GM12878 (cell line): ENCODE results near the gene ITGA4. TPM values are rescaled to one million over a fixed set of nuclear protein-coding genes. Genes with fewer than 3 reads are reported as not detected.

ENCODE experiments used
- ATAC-seq: fragments of 200-7000 bp; cut with Tn5 transposase; 3 replicates; pipeline ENCODE4 v1.9.1; 2020; ENCODE audit warnings: mild to moderate bottlenecking, moderate library complexity
- BruUV-seq: library from RNA; stranded (reverse); fragments of 400-500 nt; replicated peaks from 2 replicates; lab custom pipeline; 2021; lab: Mats Ljungman, UMichigan
- CTCF ChIA-PET: fragments of 300-600 bp; sonication (Branson Sonifier 250); formaldehyde crosslinking; extraction: SDS; loops from one replicate; lab custom pipeline; 2021; ENCODE audit warnings: inconsistent platforms; lab: Yijun Ruan, JAX
- POLR2A ChIA-PET: fragments of 350-600 bp; formaldehyde crosslinking; extraction: SDS; loops from one replicate; lab custom pipeline; 2021; ENCODE audit warnings: inconsistent platforms; lab: Charles Lee
- RAD21 ChIA-PET: fragments of 300-600 bp; sonication (Branson Sonifier 250); formaldehyde crosslinking; loops from one replicate; lab custom pipeline; 2023; ENCODE audit warnings: antibody characterized with exemption; ENCODE audit not compliant: unreplicated experiment; lab: Charles Lee
- SMC1A ChIA-PET: fragments of 300-600 bp; sonication (Branson Sonifier 250); formaldehyde crosslinking; loops from one replicate; lab custom pipeline; 2023; ENCODE audit not compliant: unreplicated experiment, uncharacterized antibody; lab: Charles Lee
- DNase-seq: peaks from one replicate; pipeline ENCODE4 v3.0.0-alpha.2; 2011; ENCODE audit warnings: low read depth, low spot score
- FAIRE-seq: peaks from 3 replicates; lab custom pipeline; 2011; peaks lifted over from hg19 to GRCh38; lab: Jason Lieb, UNC
- H2AFZ ChIP-seq: 2 replicates; pipeline ENCODE4 v1.6.0; 2011; ENCODE audit warnings: low read depth, low read length, control low read depth; ENCODE audit not compliant: control insufficient read depth
- H3K27ac ChIP-seq: 2 replicates; pipeline ENCODE4 v1.5.1; 2011; ENCODE audit warnings: control low read depth; ENCODE audit not compliant: control insufficient read depth, insufficient read depth
- H3K27me3 ChIP-seq, 2 experiments: replicated peaks in 1 of 2; 2 replicates each; pipeline versions ENCODE4 v1.6.0 to v1.6.1; 2011; ENCODE audit warnings: low read length in 1 of 2; ENCODE audit not compliant: control insufficient read depth in 2 of 2, insufficient read depth in 2 of 2
- H3K36me3 ChIP-seq, 2 experiments: 2 replicates each; pipeline ENCODE4 v1.5.1; 2011; ENCODE audit warnings: low read length in 1 of 2; ENCODE audit not compliant: control insufficient read depth in 2 of 2, insufficient read depth in 2 of 2
- H3K4me1 ChIP-seq: 2 replicates; pipeline ENCODE4 v1.6.1; 2011; ENCODE audit warnings: mild to moderate bottlenecking, low read length, moderate library complexity, mixed read lengths; ENCODE audit not compliant: control insufficient read depth, insufficient read depth
- H3K4me2 ChIP-seq: 2 replicates; pipeline ENCODE4 v1.6.0; 2011; ENCODE audit warnings: control low read depth; ENCODE audit not compliant: control insufficient read depth, insufficient read depth
- H3K4me3 ChIP-seq: fragments of 200-600 bp; sonication (generic); 2 replicates; pipeline ENCODE4 v1.5.1; 2016
- H3K79me2 ChIP-seq: 2 replicates; pipeline ENCODE4 v1.6.0; 2011; ENCODE audit warnings: low read length; ENCODE audit not compliant: control insufficient read depth, insufficient read depth
- H3K9ac ChIP-seq: 2 replicates; pipeline ENCODE4 v1.8.0; 2011; ENCODE audit warnings: low read length, control low read depth, mixed read lengths; ENCODE audit not compliant: control insufficient read depth, insufficient read depth
- H3K9me3 ChIP-seq: replicated peaks from 3 replicates; pipeline ENCODE4 v1.5.1; 2011; ENCODE audit warnings: mild to moderate bottlenecking, low read length; ENCODE audit not compliant: control insufficient read depth, insufficient read depth
- H4K20me1 ChIP-seq: 2 replicates; pipeline ENCODE4 v1.6.0; 2011; ENCODE audit not compliant: control insufficient read depth, insufficient read depth
- PKNOX1 ChIP-seq: fragments of 450-650 bp; IDR thresholded peaks from 2 replicates; pipeline ENCODE4 v1.6.1; 2016; ENCODE audit warnings: mild to moderate bottlenecking
- WGBS: methylation state at CpG from one replicate; pipeline ENCODE4 v1.1.6; 2016; ENCODE audit warnings: low lambda C conversion rate; ENCODE audit not compliant: insufficient replicate concordance, insufficient coverage; ENCODE audit errors: missing lambda C conversion rate; 5-methylcytosine and 5-hydroxymethylcytosine counted together
- in situ Hi-C: fragments of 300-500 bp; cut with MboI; formaldehyde crosslinking; loops from 9 replicates; pipeline ENCODE4 v1.14.3; 2018; ENCODE audit warnings: mixed read lengths
- intact Hi-C: fragments of 100-400 bp; cut with micrococcal nuclease; formaldehyde crosslinking; loops from one replicate; pipeline ENCODE4 v1.14.2; 2022; ENCODE audit not compliant: unreplicated experiment
- polyA plus RNA-seq, 11 experiments: library from polyadenylated mRNA; depleted of rRNA in 4 of 11; unstranded in 6 of 11; stranded (reverse) in 5 of 11; fragments of >200 nt; fragmentation: Nextera tagmentation in 4 of 11; fragmentation: Illumina TruSeq in 1 of 11; extraction: Ambion mirVana in 4 of 11; extraction: Trizol in 1 of 11; gene quantifications; 1 replicate in 1 of 11; 2 replicates in 10 of 11; pipeline versions ENCODE4 v1.2.1 to v1.2.3, GENCODE V29; 2011 to 2016; ENCODE audit warnings: inconsistent platforms in 2 of 11, missing spikeins in 2 of 11, low read depth in 1 of 11
- total RNA-seq, 4 experiments: library from RNA; depleted of rRNA in 3 of 4; stranded (reverse); fragments of >200 nt in 3 of 4; fragmentation: Illumina TruSeq in 1 of 4; extraction: Trizol in 1 of 4; gene quantifications; 2 replicates each; pipeline versions ENCODE4 v1.2.1 to v1.2.3, GENCODE V29; 2013 to 2021
- TF ChIP-seq, protein P1 (sequence below): fragments of 450-650 bp; formaldehyde crosslinking; IDR thresholded peaks from 2 replicates; pipeline ENCODE4 v1.4.0; 2020; ENCODE audit warnings: mild to moderate bottlenecking, moderate library complexity

ITGA4 gene
- total and polyA plus RNA-seq, 10 of the 15 experiments (the other 5 are each of a cell fraction or from before 2014, with no cell fraction given) = 12.4 to 87.9 (median 63.5) TPM

DNA sequence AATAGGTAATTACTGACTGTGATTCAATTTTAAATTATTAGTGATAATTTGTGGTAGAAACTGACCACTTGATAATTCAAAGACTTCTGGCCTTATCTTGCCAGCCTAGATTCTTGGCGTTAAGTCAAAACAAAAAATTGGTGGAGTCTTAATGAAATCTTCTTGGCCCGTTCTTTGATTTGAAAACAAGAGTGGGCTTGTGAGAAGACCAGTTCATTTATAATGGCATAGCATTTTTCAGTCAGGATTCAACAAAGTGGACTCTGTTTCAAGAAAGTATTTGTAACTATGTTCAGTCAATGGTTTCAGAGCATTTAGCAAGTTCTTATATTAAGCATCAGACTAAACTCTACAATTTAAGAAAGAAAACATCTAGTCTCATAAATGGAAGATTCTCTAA is 26.0 kb downstream of the ITGA4 start:
- H3K27me3 ChIP-seq = no peaks in the 10 kb centered on the region
- H3K9me3 ChIP-seq = no peaks in the 10 kb centered on the region
- ChIA-PET SMC1A (interaction anchor here (1.4 kb wide), 1 partner anchor 175 kb away, joined by 3 read pairs; no protein-coding TSS in a partner anchor), POLR2A (no interaction called here), RAD21 (no interaction called here), CTCF (interaction anchor here (9.3 kb wide), 1 partner anchor 16 kb away, joined by 56 read pairs; no protein-coding TSS in a partner anchor)
- no peak for TF ChIP-seq PKNOX1
- TF ChIP-seq, protein P1, sequence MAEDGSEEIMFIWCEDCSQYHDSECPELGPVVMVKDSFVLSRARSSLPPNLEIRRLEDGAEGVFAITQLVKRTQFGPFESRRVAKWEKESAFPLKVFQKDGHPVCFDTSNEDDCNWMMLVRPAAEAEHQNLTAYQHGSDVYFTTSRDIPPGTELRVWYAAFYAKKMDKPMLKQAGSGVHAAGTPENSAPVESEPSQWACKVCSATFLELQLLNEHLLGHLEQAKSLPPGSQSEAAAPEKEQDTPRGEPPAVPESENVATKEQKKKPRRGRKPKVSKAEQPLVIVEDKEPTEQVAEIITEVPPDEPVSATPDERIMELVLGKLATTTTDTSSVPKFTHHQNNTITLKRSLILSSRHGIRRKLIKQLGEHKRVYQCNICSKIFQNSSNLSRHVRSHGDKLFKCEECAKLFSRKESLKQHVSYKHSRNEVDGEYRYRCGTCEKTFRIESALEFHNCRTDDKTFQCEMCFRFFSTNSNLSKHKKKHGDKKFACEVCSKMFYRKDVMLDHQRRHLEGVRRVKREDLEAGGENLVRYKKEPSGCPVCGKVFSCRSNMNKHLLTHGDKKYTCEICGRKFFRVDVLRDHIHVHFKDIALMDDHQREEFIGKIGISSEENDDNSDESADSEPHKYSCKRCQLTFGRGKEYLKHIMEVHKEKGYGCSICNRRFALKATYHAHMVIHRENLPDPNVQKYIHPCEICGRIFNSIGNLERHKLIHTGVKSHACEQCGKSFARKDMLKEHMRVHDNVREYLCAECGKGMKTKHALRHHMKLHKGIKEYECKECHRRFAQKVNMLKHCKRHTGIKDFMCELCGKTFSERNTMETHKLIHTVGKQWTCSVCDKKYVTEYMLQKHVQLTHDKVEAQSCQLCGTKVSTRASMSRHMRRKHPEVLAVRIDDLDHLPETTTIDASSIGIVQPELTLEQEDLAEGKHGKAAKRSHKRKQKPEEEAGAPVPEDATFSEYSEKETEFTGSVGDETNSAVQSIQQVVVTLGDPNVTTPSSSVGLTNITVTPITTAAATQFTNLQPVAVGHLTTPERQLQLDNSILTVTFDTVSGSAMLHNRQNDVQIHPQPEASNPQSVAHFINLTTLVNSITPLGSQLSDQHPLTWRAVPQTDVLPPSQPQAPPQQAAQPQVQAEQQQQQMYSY = no peak
- H3K36me3 ChIP-seq = peaks cover 0 to 24% of the 10 kb centered on the region in 2 experiments
- no peak overlapping the region for H3K4me2 ChIP-seq
- H3K4me1 ChIP-seq = no peaks in the 10 kb centered on the region
- H3K79me2 ChIP-seq = peaks cover 2% of the 10 kb centered on the region; the same call in 1 of the 2 replicates
- no peak for ATAC-seq
- in situ Hi-C loops (no loop called here), intact Hi-C loops (no loop called here)
- H3K4me3 ChIP-seq = no peak overlapping the region
- BruUV-seq = no TSS peak
- FAIRE-seq = no peak
- WGBS = 97% methylated on average over 2 of the region's 2 CpGs
- no peak overlapping the region for H3K27ac ChIP-seq
- H2AFZ ChIP-seq = no peak overlapping the region
- DNase-seq = no peak
- no peak overlapping the region for H3K9ac ChIP-seq
- H4K20me1 ChIP-seq = no peaks in the 10 kb centered on the region
